Kidney epithelial cell (primary cell): Measurements from ENCODE around the gene KPTN. TPM values are rescaled to one million over a fixed set of nuclear protein-coding genes. Genes with fewer than 3 reads are reported as not detected.

Source experiments
- DNase-seq: peaks from one replicate; pipeline ENCODE4 v3.0.0-alpha.2; 2010; ENCODE audit warnings: low read depth
- H3K27me3 ChIP-seq: 2 replicates; pipeline ENCODE4 v1.6.0; 2011; ENCODE audit warnings: low read length; ENCODE audit not compliant: control insufficient read depth, insufficient read depth
- H3K36me3 ChIP-seq: 2 replicates; pipeline ENCODE4 v1.5.1; 2011; ENCODE audit warnings: low read length; ENCODE audit not compliant: control insufficient read depth, insufficient read depth
- H3K4me3 ChIP-seq: 2 replicates; pipeline ENCODE4 v1.5.1; 2011; ENCODE audit warnings: low read depth, mild to moderate bottlenecking, control low read depth, low read length
- CTCF ChIP-seq: IDR thresholded peaks from 2 replicates; pipeline ENCODE4 v1.5.1; 2011; ENCODE audit warnings: mild to moderate bottlenecking, moderate library complexity, low read length, control low read depth, inconsistent platforms; ENCODE audit not compliant: insufficient read depth, poor library complexity, severe bottlenecking
- total RNA-seq: library from RNA; depleted of rRNA; stranded (reverse); fragments of >200 nt; gene quantifications from 2 replicates; pipeline ENCODE4 v1.2.3, GENCODE V29; 2015

The KPTN gene
- 6.0 and 6.6 TPM in 2 replicates for total RNA-seq

DNA sequence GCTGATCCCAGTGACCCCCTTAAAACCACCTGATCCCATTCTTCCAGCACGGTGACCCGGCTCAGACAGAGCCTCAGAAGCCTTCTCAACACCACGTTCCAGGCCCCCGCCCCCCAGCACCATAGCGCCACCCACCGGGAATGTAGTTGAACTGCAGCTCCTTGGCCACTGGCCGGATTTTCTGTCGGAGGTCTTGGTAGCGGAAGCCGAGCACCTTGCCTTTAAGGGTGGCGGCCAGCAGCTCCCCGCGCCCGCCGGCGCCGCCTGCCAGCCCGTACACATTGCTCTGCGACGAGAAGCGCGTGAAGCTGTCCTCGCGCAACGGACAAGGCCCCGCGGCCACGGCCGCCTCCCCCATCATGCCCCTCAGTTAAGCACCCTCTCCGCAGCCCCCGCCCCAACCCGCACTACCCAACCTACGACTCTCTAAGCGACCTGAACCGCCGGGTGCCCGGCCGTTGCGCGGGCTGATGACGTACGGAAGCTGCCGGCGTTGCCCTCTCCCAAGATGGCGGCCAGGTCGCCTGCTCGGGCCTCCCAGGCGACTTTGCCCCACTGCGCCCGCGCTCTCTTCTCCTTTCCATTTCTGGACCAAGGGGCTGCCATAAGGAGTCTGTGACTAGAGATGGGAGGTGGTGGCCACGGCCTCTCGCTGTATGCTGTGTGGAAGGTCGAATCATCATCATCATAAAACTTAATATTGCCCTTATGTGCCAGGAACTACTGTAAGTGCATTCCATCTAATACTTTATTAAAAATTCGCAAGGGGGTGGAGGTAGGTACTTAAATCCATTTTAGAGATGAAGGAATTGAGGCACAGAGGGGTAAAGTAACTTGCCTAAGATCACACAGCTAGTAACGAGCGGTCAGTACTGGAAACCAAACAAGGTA lies at the start of gene KPTN:
Gene KPTN, minus strand, starts transcription at position 420 of the 891 bp plus-strand sequence. Its CDS starts 59 bp downstream, at position 361.
- peaks cover 6% of the 10 kb centered on the region for H3K27me3 ChIP-seq
- peak; percentile 44 for DNase-seq
- peaks cover 1% of the 10 kb centered on the region for H3K36me3 ChIP-seq
- peak within 1 kb of the TSS; percentile 73 for H3K4me3 ChIP-seq
- peak; percentile 99 for TF ChIP-seq CTCF

DNA sequence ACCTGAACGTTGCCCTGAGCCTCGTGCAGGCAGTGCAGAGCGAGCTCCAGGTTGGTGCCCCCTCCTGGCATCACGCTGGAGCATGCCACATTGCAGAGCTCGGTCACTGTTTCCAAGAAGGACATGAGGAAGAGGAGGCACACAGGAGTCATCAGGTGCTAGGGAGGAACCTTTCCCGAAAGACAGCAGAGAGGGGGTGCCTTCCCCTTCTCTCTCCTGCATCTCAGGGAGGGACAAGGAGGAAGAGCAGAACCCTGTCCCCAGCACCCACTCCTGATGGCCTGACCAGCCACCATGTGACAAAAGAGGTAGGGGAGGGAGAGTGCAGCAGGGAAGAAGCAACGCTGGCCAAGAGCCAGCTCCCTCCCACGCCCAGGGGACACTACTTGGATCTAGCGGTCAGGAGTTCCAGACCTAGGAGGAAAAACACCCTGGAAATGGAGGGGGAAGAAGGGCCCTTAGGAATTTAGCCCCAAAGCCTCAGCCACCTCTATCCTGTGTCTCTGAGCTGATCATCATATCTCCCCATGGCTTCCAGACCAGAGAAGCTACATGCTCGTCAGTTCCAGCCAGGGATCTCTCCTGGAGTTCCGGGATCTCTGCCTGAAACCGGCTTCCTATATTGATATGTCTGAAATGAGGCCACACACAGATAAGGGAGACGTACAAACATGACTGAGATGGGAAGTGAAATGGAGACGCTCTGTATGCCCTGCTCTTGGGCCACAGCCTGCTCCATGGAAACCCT lies 47.8 kb upstream of the KPTN start:
- no peak for DNase-seq
- TF ChIP-seq CTCF: no peak
- no peaks in the 10 kb centered on the region for H3K36me3 ChIP-seq
- H3K27me3 ChIP-seq: peaks cover 3% of the 10 kb centered on the region
- no peak overlapping the region for H3K4me3 ChIP-seq

DNA sequence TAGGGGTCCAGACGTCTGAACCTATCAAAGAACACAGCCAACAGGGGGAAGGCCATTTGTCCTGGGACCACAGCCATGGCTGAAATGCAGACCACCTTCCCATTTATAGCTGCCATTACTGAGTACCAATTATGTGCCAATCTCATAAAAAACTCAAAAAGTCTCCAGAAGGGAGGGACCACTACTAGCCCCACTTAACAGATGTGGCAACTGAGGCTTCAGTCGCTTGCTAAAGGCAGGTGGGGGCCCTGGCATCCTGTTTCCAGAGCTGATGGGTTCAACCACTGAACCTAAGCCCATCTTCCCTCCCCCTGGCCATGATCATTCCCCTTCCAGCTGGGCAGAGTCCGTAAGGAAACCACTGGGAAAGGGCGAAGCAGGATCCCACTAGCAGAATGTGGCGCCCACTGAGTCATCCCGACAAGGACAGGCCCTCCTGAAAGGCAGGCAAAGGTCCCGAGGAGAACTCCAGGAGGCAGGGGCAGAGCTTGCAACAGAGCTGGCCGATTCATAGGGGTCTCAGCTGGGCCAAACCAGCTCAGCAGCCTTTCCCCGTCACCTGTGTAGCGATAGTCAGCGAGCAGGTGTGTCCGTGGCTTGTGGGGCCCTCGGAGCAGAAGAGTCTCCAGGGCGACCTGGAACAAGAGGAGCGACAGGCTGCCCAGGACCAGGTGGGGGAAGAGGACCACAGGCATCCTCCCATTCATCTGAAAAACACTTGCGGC lies 45.2 kb upstream of the KPTN start:
- Histone ChIP-seq H3K4me3 (no peak overlapping the region), H3K27me3 (peaks cover 3% of the 10 kb centered on the region), H3K36me3 (no peaks in the 10 kb centered on the region)
- DNase-seq: no peak
- no peak for TF ChIP-seq CTCF

DNA sequence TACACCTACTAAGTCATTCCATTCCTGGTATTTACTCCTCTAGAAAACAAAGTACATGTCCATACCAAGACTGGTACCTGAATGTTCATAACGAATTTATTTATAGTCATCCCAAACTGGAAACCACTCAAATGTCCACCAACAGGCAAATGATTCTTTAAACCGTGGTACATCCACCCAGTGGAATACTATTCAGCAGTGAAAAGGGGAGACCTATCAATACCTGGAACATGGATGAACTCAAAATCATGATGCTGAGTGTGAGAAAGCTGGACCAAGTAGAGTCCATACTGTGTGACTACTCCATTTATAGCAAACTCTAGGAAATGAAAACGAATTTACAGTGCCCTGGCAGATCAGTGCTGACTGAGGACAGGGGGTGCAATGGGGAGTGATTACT lies 42.8 kb upstream of the KPTN start:
- no peak for TF ChIP-seq CTCF
- Histone ChIP-seq H3K36me3 (no peaks in the 10 kb centered on the region), H3K27me3 (peaks cover 5% of the 10 kb centered on the region), H3K4me3 (no peak overlapping the region)
- DNase-seq: no peak

- no peak for TF ChIP-seq CTCF
- Histone ChIP-seq H3K4me3 (no peak overlapping the region), H3K27me3 (peaks cover 9% of the 10 kb centered on the region), H3K36me3 (no peaks in the 10 kb centered on the region)
- DNase-seq: no peak
Observed at GRCh38 chr19:47523473-47523872, 39.5 kb upstream of the KPTN start.
